Caco-2 (cell line): ENCODE data around the gene SCML1. TPM values are rescaled to one million over a fixed set of nuclear protein-coding genes. Genes with fewer than 3 reads are reported as not detected.
A peak's percentile ranks its signal among the peaks of the same experiment; 100 is the strongest.

Source experiments
- Bru-seq: library from RNA; stranded (reverse); fragments of 400-500 nt; gene quantifications from one replicate; lab custom pipeline; 2021; lab: Mats Ljungman, UMichigan
- BruChase-seq, 2 experiments: library from RNA; stranded (reverse); fragments of 400-500 nt; gene quantifications; one replicate each; lab custom pipeline; 2021; lab: Mats Ljungman, UMichigan
- BruUV-seq: library from RNA; stranded (reverse); fragments of 400-500 nt; replicated peaks from 2 replicates; lab custom pipeline; 2021; lab: Mats Ljungman, UMichigan
- CTCF ChIA-PET: fragments of 300-600 bp; sonication (Branson Sonifier 250); formaldehyde crosslinking; loops from one replicate; lab custom pipeline; 2022; ENCODE audit warnings: antibody characterized with exemption; lab: Charles Lee
- POLR2A ChIA-PET: fragments of 300-600 bp; sonication (Branson Sonifier 250); formaldehyde crosslinking; loops from one replicate; lab custom pipeline; 2022; ENCODE audit warnings: antibody characterized with exemption; lab: Charles Lee
- DNase-seq, 2 experiments: peaks; one replicate each; pipeline versions ENCODE4 v3.0.0 to v3.0.0-alpha.2; 2020 to 2022
- H3K27me3 ChIP-seq: replicated peaks from 2 replicates; pipeline ENCODE4 v1.6.0; 2011; ENCODE audit warnings: low read length; ENCODE audit not compliant: control insufficient read depth, insufficient read depth
- H3K36me3 ChIP-seq: 2 replicates; pipeline ENCODE4 v1.5.1; 2011; ENCODE audit warnings: low read length; ENCODE audit not compliant: control insufficient read depth, insufficient read depth
- H3K4me1 ChIP-seq: fragments of 250-450 bp; sonication (Bioruptor Pico); 2 replicates; pipeline ENCODE4 v1.5.1; 2020; ENCODE audit warnings: mild to moderate bottlenecking
- H3K4me3 ChIP-seq: 2 replicates; pipeline ENCODE4 v1.5.1; 2011; ENCODE audit warnings: low read depth, mild to moderate bottlenecking, control low read depth, low read length
- H3K9me3 ChIP-seq: fragments of 250-450 bp; sonication (Bioruptor Pico); 2 replicates; pipeline ENCODE4 v1.5.1; 2020; ENCODE audit warnings: mild to moderate bottlenecking, moderate library complexity
- H3K27ac Mint-ChIP-seq: one replicate; pipeline ENCODE4 v1.8.0; 2022; ENCODE audit warnings: mixed read lengths; ENCODE audit not compliant: unreplicated experiment
- H3K27me3 Mint-ChIP-seq: one replicate; pipeline ENCODE4 v1.8.0; 2022; ENCODE audit warnings: mixed read lengths; ENCODE audit not compliant: insufficient read depth, unreplicated experiment
- H3K36me3 Mint-ChIP-seq: one replicate; pipeline ENCODE4 v1.8.0; 2022; ENCODE audit warnings: mild to moderate bottlenecking, mixed read lengths; ENCODE audit not compliant: insufficient read depth, unreplicated experiment
- H3K4me1 Mint-ChIP-seq: one replicate; pipeline ENCODE4 v1.8.0; 2022; ENCODE audit warnings: low read depth, mixed read lengths; ENCODE audit not compliant: unreplicated experiment
- H3K4me3 Mint-ChIP-seq: one replicate; pipeline ENCODE4 v1.8.0; 2022; ENCODE audit warnings: mild to moderate bottlenecking, moderate library complexity, mixed read lengths; ENCODE audit not compliant: unreplicated experiment
- H3K9me3 Mint-ChIP-seq: one replicate; pipeline ENCODE4 v1.8.0; 2022; ENCODE audit warnings: mixed read lengths; ENCODE audit not compliant: unreplicated experiment
- CTCF ChIP-seq, 2 experiments: fragments of 200-600 bp in 1 of 2; IDR thresholded peaks; 1 replicate in 1 of 2; 2 replicates in 1 of 2; pipeline versions ENCODE4 v1.5.1 to v1.8.0; 2011 to 2022; ENCODE audit warnings: antibody characterized with exemption in 1 of 2, control low read depth in 1 of 2, inconsistent platforms in 1 of 2, low read depth in 1 of 2, low read length in 1 of 2, mild to moderate bottlenecking in 1 of 2, moderate library complexity in 1 of 2; ENCODE audit not compliant: insufficient read depth in 1 of 2, severe bottlenecking in 1 of 2, unreplicated experiment in 1 of 2
- intact Hi-C: fragments of 100-400 bp; cut with micrococcal nuclease; formaldehyde crosslinking; loops from one replicate; pipeline ENCODE4 v1.10.0; 2022; ENCODE audit not compliant: unreplicated experiment
- long read RNA-seq: library from polyadenylated mRNA; stranded (forward); transcript quantifications from one replicate; pipeline ENCODE4 v2.0.0, GENCODE V29; 2022
- total RNA-seq: library from RNA; stranded (reverse); gene quantifications from 2 replicates; pipeline ENCODE4 v1.2.3, GENCODE V29; 2022

SCML1 gene
- total RNA-seq, result 16.4 and 17.5 TPM in 2 replicates
- percentile 80 among the genes with signal in this experiment for Bru-seq, nascent RNA
- BruChase-seq, experiment 1, labeled RNA remaining after a 2-hour chase, result percentile 93 among the genes with signal in this experiment
- BruChase-seq, experiment 2, labeled RNA remaining after a 6-hour chase, result percentile 94 among the genes with signal in this experiment
- long read RNA-seq, full-length matches to known transcripts, result 24 of 44 reads
- long read RNA-seq, partial matches to known transcripts, result 0 of 44 reads
- long read RNA-seq, other reads (novel, unspliced or antisense), result 20 of 44 reads

- H3K36me3 Mint-ChIP-seq, result no peaks in the 10 kb centered on the region
- Histone ChIP-seq H3K36me3 (no peaks in the 10 kb centered on the region), H3K27me3 (no peaks in the 10 kb centered on the region), H3K9me3 (no peaks in the 10 kb centered on the region), H3K4me3 (peak within 1 kb of the TSS; percentile 78), H3K4me1 (no peaks in the 10 kb centered on the region)
- ChIA-PET POLR2A (interaction anchor here (0.6 to 1.2 kb wide), 3 partner anchors 29 to 593 kb away, joined by 3 to 15 read pairs (median 5); no protein-coding TSS in a partner anchor), CTCF (interaction anchor here (0.6 to 0.8 kb wide), 3 partner anchors 473 to 1806 kb away, joined by 3 to 4 read pairs (median 4); no protein-coding TSS in a partner anchor)
- peak within 1 kb of the TSS; percentile 89 for H3K4me3 Mint-ChIP-seq
- H3K27me3 Mint-ChIP-seq, result no peaks in the 10 kb centered on the region
- no peaks in the 10 kb centered on the region for H3K4me1 Mint-ChIP-seq
- peak; percentile 93 to 97 for DNase-seq
- H3K9me3 Mint-ChIP-seq, result no peaks in the 10 kb centered on the region
- no TSS peak for BruUV-seq
- intact Hi-C loops, result loop anchor here (5.0 kb wide), 1 partner anchor 35 kb away; no protein-coding TSS in a partner anchor
- peak within 1 kb of the TSS; percentile 89 for H3K27ac Mint-ChIP-seq
- TF ChIP-seq CTCF (IDR thresholded peaks at IDR 0.05; ENCODE audit: insufficient read depth in 1 of 2, low read depth in 1 of 2, low read length in 1 of 2, severe bottlenecking in 1 of 2, unreplicated experiment in 1 of 2), result no peak
These were observed at the start of gene SCML1 for GRCh38 chrX:17736856-17737709. SCML1 (plus strand) TSS chrX:17737493; CDS start chrX:17744187, 6,694 bp downstream.

- Mint-ChIP-seq H3K4me1 (no peaks in the 10 kb centered on the region), H3K36me3 (peaks cover 5% of the 10 kb centered on the region), H3K9me3 (no peaks in the 10 kb centered on the region), H3K27me3 (no peaks in the 10 kb centered on the region), H3K27ac (no peak overlapping the region), H3K4me3 (no peak overlapping the region)
- Histone ChIP-seq H3K9me3 (no peaks in the 10 kb centered on the region), H3K4me3 (no peak overlapping the region), H3K27me3 (no peaks in the 10 kb centered on the region), H3K4me1 (no peaks in the 10 kb centered on the region), H3K36me3 (no peaks in the 10 kb centered on the region)
- intact Hi-C loops, result no loop called here
- no TSS peak for BruUV-seq
- no peak for DNase-seq
- ChIA-PET CTCF (no interaction called here), POLR2A (no interaction called here)
- TF ChIP-seq CTCF (IDR thresholded peaks at IDR 0.05; ENCODE audit: insufficient read depth in 1 of 2, low read depth in 1 of 2, low read length in 1 of 2, severe bottlenecking in 1 of 2, unreplicated experiment in 1 of 2), result no peak
These were observed 49.6 kb upstream of the SCML1 start for GRCh38 chrX:17687648-17688047.

- Histone ChIP-seq H3K9me3 (no peaks in the 10 kb centered on the region), H3K27me3 (no peaks in the 10 kb centered on the region), H3K4me1 (no peaks in the 10 kb centered on the region), H3K4me3 (no peak overlapping the region), H3K36me3 (no peaks in the 10 kb centered on the region)
- BruUV-seq, result no TSS peak
- intact Hi-C loops, result loop anchor here (1.0 to 2.0 kb wide), 3 partner anchors 99 to 448 kb away; no protein-coding TSS in a partner anchor
- DNase-seq, result peak; percentile 42 to 49
- H3K27me3 Mint-ChIP-seq, result no peaks in the 10 kb centered on the region
- POLR2A ChIA-PET, result no interaction called here
- H3K4me3 Mint-ChIP-seq, result no peak overlapping the region
- no peak overlapping the region for H3K27ac Mint-ChIP-seq
- CTCF ChIA-PET, result interaction anchor here (0.7 kb wide), 1 partner anchor 448 kb away, joined by 3 read pairs; no protein-coding TSS in a partner anchor
- peaks cover 5% of the 10 kb centered on the region for H3K36me3 Mint-ChIP-seq
- no peaks in the 10 kb centered on the region for H3K4me1 Mint-ChIP-seq
- TF ChIP-seq CTCF (IDR thresholded peaks at IDR 0.05; ENCODE audit: insufficient read depth in 1 of 2, low read depth in 1 of 2, low read length in 1 of 2, severe bottlenecking in 1 of 2, unreplicated experiment in 1 of 2), result peak; percentile 44 to 45
- no peaks in the 10 kb centered on the region for H3K9me3 Mint-ChIP-seq
These were observed 47.3 kb upstream of the SCML1 start for GRCh38 chrX:17689971-17690409.
